ENCODE results near the gene LCN10. TPM values are rescaled to one million over a fixed set of nuclear protein-coding genes. Genes with fewer than 3 reads are reported as not detected.

Gene LCN10
- total RNA-seq, 1 experiment from 2014 or later, result 1.5 TPM

DNA sequence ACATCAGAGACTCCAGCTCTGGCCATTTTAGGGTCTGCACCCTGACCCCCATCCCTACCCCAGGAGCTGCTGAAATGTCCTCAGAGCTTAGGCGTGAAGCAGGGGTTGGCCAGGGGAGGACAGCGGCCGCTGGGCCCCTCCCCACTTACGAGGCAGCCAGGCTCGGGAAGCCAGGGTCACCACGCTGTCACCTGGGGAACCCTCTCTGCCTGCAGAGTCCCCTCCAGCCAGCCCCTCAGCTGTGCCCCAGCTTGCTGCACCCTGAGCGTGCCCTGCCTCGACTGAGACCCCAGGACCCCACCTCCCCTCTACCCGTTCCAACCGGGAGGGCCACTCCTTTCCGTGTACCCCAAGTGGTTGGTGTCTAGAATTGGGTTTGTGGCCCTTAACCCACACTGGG lies 2.7 kb downstream of the LCN10 start:
- no peak overlapping the region for H3K4me3 Mint-ChIP-seq
- no peak overlapping the region for H2BK120ac ChIP-seq (ENCODE audit: low read depth, low read length, poor library complexity, severe bottlenecking)

More for the DNA sequence above, 2.7 kb downstream of the LCN10 start:
- no peak for DNase-seq
- Histone ChIP-seq H3K4me2 (ENCODE audit: insufficient read depth, insufficient read length, low read length) (no peak overlapping the region), H3K56ac (ENCODE audit: insufficient read length, low read depth, low read length) (no peak overlapping the region), H3K18ac (ENCODE audit: insufficient read length, low read depth, low read length) (no peak overlapping the region), H3K14ac (ENCODE audit: insufficient read depth, low read length) (no peak overlapping the region), H2BK12ac (ENCODE audit: insufficient read length, low read depth, low read length) (no peak overlapping the region), H4K91ac (ENCODE audit: insufficient read length, low read depth, low read length) (no peak overlapping the region), H3K4me1 (ENCODE audit: insufficient read depth, low read length) (no peaks in the 10 kb centered on the region), H2AFZ (ENCODE audit: low read length) (no peak overlapping the region), H3K9ac (ENCODE audit: extremely low read depth, insufficient read length, low read length) (no peak overlapping the region), H3K4ac (ENCODE audit: low read depth, low read length) (no peak overlapping the region), H4K20me1 (ENCODE audit: control insufficient read depth, insufficient read depth, insufficient read length) (no peaks in the 10 kb centered on the region), H3K79me1 (ENCODE audit: insufficient read depth, low read depth, low read length, poor library complexity, severe bottlenecking) (no peaks in the 10 kb centered on the region), H3K9me3 (ENCODE audit: control insufficient read depth, low read depth, low read length) (no peaks in the 10 kb centered on the region), H3K27ac (ENCODE audit: insufficient read length, low read depth, low read length) (no peak overlapping the region), H2BK20ac (ENCODE audit: low read depth, low read length, poor library complexity, severe bottlenecking) (no peak overlapping the region), H3K23me2 (ENCODE audit: insufficient read length, low read depth, low read length, poor library complexity, severe bottlenecking) (no peaks in the 10 kb centered on the region), H2BK15ac (ENCODE audit: low read depth, low read length) (no peak overlapping the region), H3T11ph (ENCODE audit: low read length) (no peak overlapping the region), H3K79me2 (ENCODE audit: insufficient read depth, low read length) (no peaks in the 10 kb centered on the region), H3K27me3 (ENCODE audit: insufficient read depth, low read length) (no peaks in the 10 kb centered on the region), H4K8ac (replicated peaks; ENCODE audit: insufficient read length, low read depth, low read length) (no peak overlapping the region), H4K5ac (ENCODE audit: insufficient read length, low read depth, low read length) (no peak overlapping the region), H2BK5ac (ENCODE audit: insufficient read length, low read length) (no peak overlapping the region), H2AK5ac (ENCODE audit: insufficient read length, low read length) (no peak overlapping the region), H3K23ac (ENCODE audit: insufficient read length, low read depth, low read length) (no peak overlapping the region)
- H3K27me3 Mint-ChIP-seq (ENCODE audit: low read depth), result peaks cover 7% of the 10 kb centered on the region
- no CpG with 5 or more reads among the region's 11 CpGs for WGBS (ENCODE audit: extremely low coverage, insufficient read length, low lambda C conversion rate)
- H3K9me3 Mint-ChIP-seq, result no peaks in the 10 kb centered on the region
- H3K27ac Mint-ChIP-seq, result no peak overlapping the region
- peaks cover 0 to 16% of the 10 kb centered on the region in 2 experiments; a peak in 1 of 4 replicates for H3K4me1 Mint-ChIP-seq
- no peaks in the 10 kb centered on the region for H3K36me3 Mint-ChIP-seq (ENCODE audit: insufficient read depth in 1 of 3, low read depth in 3 of 3)
- no peak for TF ChIP-seq CTCF (conservative IDR thresholded peaks at IDR 0.05)
